ENCODE results near the gene EXOC6B. TPM values are rescaled to one million over a fixed set of nuclear protein-coding genes. Genes with fewer than 3 reads are reported as not detected.

Gene EXOC6B
- total RNA-seq, 4 donors from 2014 or later, result 14.6 to 49.6 (median 19.3) TPM

- Histone ChIP-seq H3K4me1 (peaks cover 0 to 9% of the 10 kb centered on the region in 2 donors), H3K4me3 (no peak overlapping the region), H3K36me3 (no peaks in the 10 kb centered on the region), H3K27ac (no peak overlapping the region), H3K9me3 (no peaks in the 10 kb centered on the region), H3K27me3 (no peaks in the 10 kb centered on the region)
- TF ChIP-seq POLR2A (IDR thresholded peaks at IDR 0.05) (no peak), CTCF (IDR thresholded peaks at IDR 0.05 in 4 of 5, conservative IDR thresholded peaks at IDR 0.05 in 1 of 5) (no peak)
- intact Hi-C loops (cut with DNase I; ENCODE audit: low total_unique reads), result no loop called here
- DNase-seq (no peak), ATAC-seq (no peak)
- in situ Hi-C loops (cut with MboI; ENCODE audit: low sequenced_read_pairs in 4 of 4), result no loop called here
These were observed 554.6 kb downstream of the EXOC6B start for GRCh38 chr2:72271276-72271614.

GRCh38 chr2:72270556-72271275 is 555.1 kb downstream of the EXOC6B start:
- in situ Hi-C loops (cut with MboI; ENCODE audit: low sequenced_read_pairs in 4 of 4) (no loop called here), intact Hi-C loops (cut with DNase I; ENCODE audit: low total_unique reads) (no loop called here)
- ATAC-seq (no peak), DNase-seq (no peak)
- Histone ChIP-seq H3K36me3 (no peaks in the 10 kb centered on the region), H3K4me3 (no peak overlapping the region), H3K9me3 (no peaks in the 10 kb centered on the region), H3K4me1 (peaks cover 0 to 9% of the 10 kb centered on the region in 2 donors), H3K27me3 (no peaks in the 10 kb centered on the region), H3K27ac (no peak overlapping the region)
- TF ChIP-seq POLR2A (IDR thresholded peaks at IDR 0.05) (no peak), CTCF (IDR thresholded peaks at IDR 0.05 in 4 of 5, conservative IDR thresholded peaks at IDR 0.05 in 1 of 5) (no peak)

GRCh38 chr2:72263776-72264060 is 562.1 kb downstream of the EXOC6B start:
- DNase-seq, result no peak
- H3K4me3 ChIP-seq, result no peak overlapping the region
- H3K36me3 ChIP-seq, result no peaks in the 10 kb centered on the region
- H3K4me1 ChIP-seq, result peaks cover 7 to 8% of the 10 kb centered on the region in 2 donors
- no peak for TF ChIP-seq POLR2A (IDR thresholded peaks at IDR 0.05)
- no peak for TF ChIP-seq CTCF (IDR thresholded peaks at IDR 0.05 in 4 of 5, conservative IDR thresholded peaks at IDR 0.05 in 1 of 5)
- ATAC-seq, result no peak
- no peaks in the 10 kb centered on the region for H3K9me3 ChIP-seq
- in situ Hi-C loops (cut with MboI; ENCODE audit: low sequenced_read_pairs in 4 of 4), result no loop called here
- H3K27me3 ChIP-seq, result no peaks in the 10 kb centered on the region
- H3K27ac ChIP-seq, result no peak overlapping the region
- intact Hi-C loops (cut with DNase I; ENCODE audit: low total_unique reads), result no loop called here

GRCh38 chr2:72263043-72263775 is 562.6 kb downstream of the EXOC6B start:
- H3K27ac ChIP-seq, result no peak overlapping the region
- DNase-seq (no peak), ATAC-seq (no peak)
- no peak for TF ChIP-seq CTCF (IDR thresholded peaks at IDR 0.05 in 4 of 5, conservative IDR thresholded peaks at IDR 0.05 in 1 of 5)
- no peak for TF ChIP-seq POLR2A (IDR thresholded peaks at IDR 0.05)
- H3K27me3 ChIP-seq, result no peaks in the 10 kb centered on the region
- in situ Hi-C loops (cut with MboI; ENCODE audit: low sequenced_read_pairs in 4 of 4) (no loop called here), intact Hi-C loops (cut with DNase I; ENCODE audit: low total_unique reads) (no loop called here)
- no peaks in the 10 kb centered on the region for H3K9me3 ChIP-seq
- H3K4me3 ChIP-seq, result no peak overlapping the region
- no peaks in the 10 kb centered on the region for H3K36me3 ChIP-seq
- H3K4me1 ChIP-seq, result peaks cover 7 to 8% of the 10 kb centered on the region in 2 donors

All from gastrocnemius medialis (tissue), 4 donors.